Left lung (tissue), 10 donors: ENCODE measurements around the gene SPINT3. TPM values are rescaled to one million over a fixed set of nuclear protein-coding genes. Genes with fewer than 3 reads are reported as not detected.

ENCODE experiments used
- ATAC-seq: fragments of 200-7000 bp; cut with Tn5 transposase; one replicate; pipeline ENCODE4 v1.9.1; 2020; ENCODE audit warnings: moderate library complexity
- DNase-seq, 4 donors: peaks; one replicate each; pipeline ENCODE4 v3.0.0-alpha.2; 2013 to 2020
- H3K27ac ChIP-seq, 2 donors: fragments of 200-600 bp; sonication (generic) in 1 of 2; one replicate each; pipeline versions ENCODE4 v1.5.0 to v1.8.0; 2020 to 2021
- H3K27me3 ChIP-seq, 2 donors: fragments of 200-600 bp; sonication (generic) in 1 of 2; one replicate each; pipeline versions ENCODE4 v1.5.0 to v1.8.0; 2020 to 2021
- H3K36me3 ChIP-seq, 2 donors: fragments of 200-600 bp; sonication (generic) in 1 of 2; one replicate each; pipeline versions ENCODE4 v1.5.0 to v1.8.0; 2020 to 2021
- H3K4me1 ChIP-seq, 2 donors: fragments of 200-600 bp; one replicate each; pipeline ENCODE4 v1.8.0; 2021
- H3K4me3 ChIP-seq, 2 donors: fragments of 200-600 bp; sonication (generic) in 1 of 2; one replicate each; pipeline versions ENCODE4 v1.5.0 to v1.8.0; 2020 to 2021; ENCODE audit warnings: mild to moderate bottlenecking in 1 of 2
- H3K9me3 ChIP-seq, 2 donors: fragments of 200-600 bp; sonication (generic) in 1 of 2; one replicate each; pipeline versions ENCODE4 v1.5.0 to v1.8.0; 2020 to 2021
- CTCF ChIP-seq, 2 donors: fragments of 200-600 bp; sonication (generic) in 1 of 2; IDR thresholded peaks; one replicate each; pipeline versions ENCODE4 v1.5.0 to v1.8.0; 2021; ENCODE audit warnings: antibody characterized with exemption in 2 of 2
- intact Hi-C, 2 donors: fragments of 100-400 bp; cut with DNase I; formaldehyde crosslinking; loops; one replicate each; pipeline versions ENCODE4 v1.11.2 to v1.14.2; 2022
- polyA plus RNA-seq, 6 donors: library from polyadenylated mRNA; unstranded; fragments of 120-200 nt; gene quantifications; one replicate each; pipeline ENCODE4 v1.2.1, GENCODE V29; 2013; ENCODE audit not compliant: insufficient read length in 6 of 6
- total RNA-seq, 2 donors: library from RNA; stranded (reverse); fragmentation: NEBNext Ultra II Directional; extraction: Animal tissue kit (Norgen Biotek cat#: 25700); gene quantifications; one replicate each; pipeline ENCODE4 v1.2.1, GENCODE V29; 2021
- donor health status: DM: no; HTN: yes; CAD: no.
- donor health status: DM: no; HTN: no; CAD: no.

Gene SPINT3
- total and polyA plus RNA-seq, 8 donors = not detected

- H3K27me3 ChIP-seq = peaks cover 6 to 59% of the 10 kb centered on the region in 2 donors
- intact Hi-C loops = no loop called here
- peak within 1 kb of the TSS; percentile 19 to 51 for H3K4me3 ChIP-seq
- TF ChIP-seq CTCF (IDR thresholded peaks at IDR 0.05) = no peak
- H3K36me3 ChIP-seq = no peaks in the 10 kb centered on the region
- peak within 1 kb of the TSS; percentile 56 to 73 for H3K27ac ChIP-seq
- H3K4me1 ChIP-seq = peaks cover 0 to 22% of the 10 kb centered on the region in 2 donors
- DNase-seq (peak; percentile 24 to 86 (median 62)), ATAC-seq (peak; percentile 76)
- no peaks in the 10 kb centered on the region for H3K9me3 ChIP-seq
Observed at GRCh38 chr20:45469336-45470261, 45.8 kb downstream of the SPINT3 start, which contains the start of gene WFDC2. Gene WFDC2 (plus strand): TSS chr20:45469753. CDS start chr20:45469782, 29 bp downstream.

GRCh38 chr20:45467861-45468260 lies 47.6 kb downstream of the SPINT3 start:
- Histone ChIP-seq H3K36me3 (no peaks in the 10 kb centered on the region), H3K9me3 (no peaks in the 10 kb centered on the region), H3K4me1 (peaks cover 0 to 22% of the 10 kb centered on the region in 2 donors), H3K27ac (no peak overlapping the region), H3K4me3 (no peak overlapping the region), H3K27me3 (peaks cover 6 to 59% of the 10 kb centered on the region in 2 donors)
- ATAC-seq (peak; percentile 17), DNase-seq (no peak)
- intact Hi-C loops = no loop called here
- TF ChIP-seq CTCF (IDR thresholded peaks at IDR 0.05) = no peak

GRCh38 chr20:45467172-45467571 lies 48.2 kb downstream of the SPINT3 start:
- TF ChIP-seq CTCF (IDR thresholded peaks at IDR 0.05) = no peak
- Histone ChIP-seq H3K4me1 (peaks cover 0 to 22% of the 10 kb centered on the region in 2 donors), H3K27ac (no peak overlapping the region), H3K4me3 (no peak overlapping the region), H3K9me3 (no peaks in the 10 kb centered on the region), H3K36me3 (no peaks in the 10 kb centered on the region), H3K27me3 (peaks cover 6 to 54% of the 10 kb centered on the region in 2 donors)
- intact Hi-C loops = no loop called here
- no peak for DNase-seq
- no peak for ATAC-seq

GRCh38 chr20:45465491-45466266 lies 49.7 kb downstream of the SPINT3 start:
- Histone ChIP-seq H3K36me3 (no peaks in the 10 kb centered on the region), H3K27me3 (peaks cover 4 to 39% of the 10 kb centered on the region in 2 donors), H3K9me3 (no peaks in the 10 kb centered on the region), H3K27ac (no peak overlapping the region), H3K4me3 (no peak overlapping the region), H3K4me1 (peaks cover 0 to 19% of the 10 kb centered on the region in 2 donors)
- ATAC-seq = no peak
- TF ChIP-seq CTCF (IDR thresholded peaks at IDR 0.05) = no peak
- no peak for DNase-seq
- intact Hi-C loops = no loop called here

- no peak for TF ChIP-seq CTCF (IDR thresholded peaks at IDR 0.05)
- Histone ChIP-seq H3K27ac (no peak overlapping the region), H3K9me3 (no peaks in the 10 kb centered on the region), H3K36me3 (no peaks in the 10 kb centered on the region), H3K4me3 (no peak overlapping the region), H3K4me1 (no peaks in the 10 kb centered on the region), H3K27me3 (peaks cover 0 to 19% of the 10 kb centered on the region in 2 donors)
- ATAC-seq (no peak), DNase-seq (no peak)
- intact Hi-C loops = no loop called here
Observed at GRCh38 chr20:45463709-45464108, 51.7 kb downstream of the SPINT3 start.
